ENCODE results near the gene NHSL1.

- TF ChIP-seq CTCF (IDR thresholded peaks at IDR 0.05) = no peak
- TF ChIP-seq POLR2A (IDR thresholded peaks at IDR 0.05) = no peak
Observed at GRCh38 chr6:138404666-138405337, 94.5 kb downstream of the NHSL1 start.
